ENCODE data around the gene PODXL2.

GRCh38 chr3:127666676-127667075, 37.7 kb downstream of the PODXL2 start:
- TF ChIP-seq EZH2 (IDR thresholded peaks at IDR 0.05; ENCODE audit: borderline replicate concordance, insufficient read depth, low read depth, low read length, poor library complexity, severe bottlenecking) = no peak
- TF ChIP-seq, protein P1, sequence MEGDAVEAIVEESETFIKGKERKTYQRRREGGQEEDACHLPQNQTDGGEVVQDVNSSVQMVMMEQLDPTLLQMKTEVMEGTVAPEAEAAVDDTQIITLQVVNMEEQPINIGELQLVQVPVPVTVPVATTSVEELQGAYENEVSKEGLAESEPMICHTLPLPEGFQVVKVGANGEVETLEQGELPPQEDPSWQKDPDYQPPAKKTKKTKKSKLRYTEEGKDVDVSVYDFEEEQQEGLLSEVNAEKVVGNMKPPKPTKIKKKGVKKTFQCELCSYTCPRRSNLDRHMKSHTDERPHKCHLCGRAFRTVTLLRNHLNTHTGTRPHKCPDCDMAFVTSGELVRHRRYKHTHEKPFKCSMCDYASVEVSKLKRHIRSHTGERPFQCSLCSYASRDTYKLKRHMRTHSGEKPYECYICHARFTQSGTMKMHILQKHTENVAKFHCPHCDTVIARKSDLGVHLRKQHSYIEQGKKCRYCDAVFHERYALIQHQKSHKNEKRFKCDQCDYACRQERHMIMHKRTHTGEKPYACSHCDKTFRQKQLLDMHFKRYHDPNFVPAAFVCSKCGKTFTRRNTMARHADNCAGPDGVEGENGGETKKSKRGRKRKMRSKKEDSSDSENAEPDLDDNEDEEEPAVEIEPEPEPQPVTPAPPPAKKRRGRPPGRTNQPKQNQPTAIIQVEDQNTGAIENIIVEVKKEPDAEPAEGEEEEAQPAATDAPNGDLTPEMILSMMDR (IDR thresholded peaks at IDR 0.05) = no peak

All from B cell (primary cell).